IMR-90 (cell line): ENCODE measurements around the gene DYNC1H1. TPM values are rescaled to one million over a fixed set of nuclear protein-coding genes. Genes with fewer than 3 reads are reported as not detected.

ENCODE experiments used
- ATAC-seq: fragments of 200-7000 bp; cut with Tn5 transposase; 2 replicates; pipeline ENCODE4 v1.9.1; 2020; ENCODE audit warnings: low read depth, mild to moderate bottlenecking, moderate library complexity
- Bru-seq: library from RNA; stranded (reverse); fragments of 400-500 nt; gene quantifications from one replicate; lab custom pipeline; 2021; lab: Mats Ljungman, UMichigan
- BruChase-seq, 2 experiments: library from RNA; stranded (reverse); fragments of 400-500 nt; gene quantifications; one replicate each; lab custom pipeline; 2021; lab: Mats Ljungman, UMichigan
- BruUV-seq: library from RNA; stranded (reverse); fragments of 400-500 nt; replicated peaks from 2 replicates; lab custom pipeline; 2021; lab: Mats Ljungman, UMichigan
- CTCF ChIA-PET: fragments of 300-600 bp; formaldehyde crosslinking; extraction: SDS; loops from one replicate; lab custom pipeline; 2021; ENCODE audit warnings: antibody characterized with exemption; lab: Yijun Ruan, JAX
- POLR2A ChIA-PET: fragments of 300-600 bp; sonication (Branson Sonifier 250); formaldehyde crosslinking; loops from one replicate; lab custom pipeline; 2022; ENCODE audit warnings: antibody characterized with exemption; ENCODE audit not compliant: unreplicated experiment; lab: Charles Lee
- DNase-seq: peaks from one replicate; pipeline ENCODE4 v3.0.0; 2013
- H2AFZ ChIP-seq: replicated peaks from 2 replicates; pipeline ENCODE3; 2013; ENCODE audit warnings: low read length, mild to moderate bottlenecking; ENCODE audit not compliant: poor library complexity
- H2AK5ac ChIP-seq: 2 replicates; pipeline ENCODE4 v1.6.1; 2013; ENCODE audit warnings: low read depth, low read length, inconsistent platforms
- H2AK9ac ChIP-seq: replicated peaks from 2 replicates; pipeline ENCODE3; 2013; ENCODE audit warnings: mild to moderate bottlenecking, low read depth, low read length, moderate library complexity; ENCODE audit not compliant: poor library complexity
- H2BK120ac ChIP-seq: 2 replicates; pipeline ENCODE4 v1.6.1; 2013; ENCODE audit warnings: low read depth, low read length, inconsistent platforms
- H2BK15ac ChIP-seq: 3 replicates; pipeline ENCODE4 v1.6.1; 2013; ENCODE audit warnings: low read depth, low read length, inconsistent platforms
- H2BK20ac ChIP-seq: 2 replicates; pipeline ENCODE4 v1.6.1; 2013; ENCODE audit warnings: low read depth, mild to moderate bottlenecking, inconsistent platforms, low read length, moderate library complexity
- H2BK5ac ChIP-seq: 2 replicates; pipeline ENCODE4 v1.6.1; 2013; ENCODE audit warnings: mild to moderate bottlenecking, low read depth, low read length, inconsistent platforms; ENCODE audit not compliant: poor library complexity, severe bottlenecking
- H3K14ac ChIP-seq: replicated peaks from 2 replicates; pipeline ENCODE4 v1.6.1; 2013; ENCODE audit warnings: low read depth, low read length, inconsistent platforms
- H3K18ac ChIP-seq: 2 replicates; pipeline ENCODE4 v1.6.1; 2013; ENCODE audit warnings: low read depth, low read length, control low read depth
- H3K23ac ChIP-seq: 2 replicates; pipeline ENCODE4 v1.6.1; 2013; ENCODE audit warnings: low read depth, low read length, inconsistent platforms
- H3K27ac ChIP-seq: 2 replicates; pipeline ENCODE4 v1.5.1; 2013; ENCODE audit warnings: mild to moderate bottlenecking, control low read depth, low read length; ENCODE audit not compliant: insufficient read depth
- H3K27me3 ChIP-seq: 2 replicates; pipeline ENCODE4 v1.6.1; 2013; ENCODE audit warnings: low read length; ENCODE audit not compliant: control insufficient read depth, insufficient read depth
- H3K36me3 ChIP-seq: 2 replicates; pipeline ENCODE4 v1.6.1; 2013; ENCODE audit warnings: low read length, mixed read lengths; ENCODE audit not compliant: control insufficient read depth, insufficient read depth
- H3K4ac ChIP-seq: 2 replicates; pipeline ENCODE4 v1.6.1; 2013; ENCODE audit warnings: low read depth, low read length, inconsistent platforms
- H3K4me1 ChIP-seq: 2 replicates; pipeline ENCODE4 v1.6.1; 2013; ENCODE audit warnings: low read length, mixed read lengths; ENCODE audit not compliant: control insufficient read depth, insufficient read depth
- H3K4me2 ChIP-seq: 2 replicates; pipeline ENCODE4 v1.6.1; 2013; ENCODE audit warnings: low read depth, mild to moderate bottlenecking, control low read depth, low read length, moderate library complexity
- H3K4me3 ChIP-seq: 2 replicates; pipeline ENCODE4 v1.5.1; 2013; ENCODE audit warnings: low read depth, mild to moderate bottlenecking, control low read depth, low read length, moderate library complexity; ENCODE audit not compliant: insufficient read depth
- H3K56ac ChIP-seq: 2 replicates; pipeline ENCODE4 v1.6.1; 2013; ENCODE audit warnings: low read length, inconsistent platforms; ENCODE audit not compliant: insufficient read depth; ENCODE audit errors: extremely low read depth
- H3K79me1 ChIP-seq, 2 experiments: 2 replicates each; pipeline ENCODE4 v1.6.1; 2013; ENCODE audit warnings: low read length in 2 of 2, inconsistent platforms in 1 of 2, low read depth in 1 of 2
- H3K9ac ChIP-seq: 2 replicates; pipeline ENCODE4 v1.6.1; 2013; ENCODE audit warnings: low read depth, low read length, control low read depth
- H3K9me1 ChIP-seq: 2 replicates; pipeline ENCODE4 v1.6.1; 2013; ENCODE audit warnings: low read length, inconsistent platforms; ENCODE audit not compliant: insufficient read depth
- H3K9me3 ChIP-seq: 2 replicates; pipeline ENCODE4 v1.6.1; 2013; ENCODE audit warnings: low read length; ENCODE audit not compliant: control insufficient read depth, insufficient read depth
- H4K20me1 ChIP-seq: 2 replicates; pipeline ENCODE4 v1.6.1; 2013; ENCODE audit warnings: low read length, inconsistent platforms; ENCODE audit not compliant: insufficient read depth
- H4K5ac ChIP-seq: 2 replicates; pipeline ENCODE4 v1.6.1; 2013; ENCODE audit warnings: mild to moderate bottlenecking, low read depth, low read length, control low read depth
- H4K8ac ChIP-seq, 2 experiments: 2 replicates each; pipeline ENCODE4 v1.6.1; 2013; ENCODE audit warnings: low read depth in 2 of 2, low read length in 2 of 2, control low read depth in 1 of 2, inconsistent platforms in 1 of 2
- H4K91ac ChIP-seq: 2 replicates; pipeline ENCODE4 v1.6.1; 2013; ENCODE audit warnings: low read depth, low read length, inconsistent platforms; ENCODE audit not compliant: insufficient read depth
- BHLHE40 ChIP-seq: fragments of 150-350 bp; IDR thresholded peaks from 2 replicates; pipeline ENCODE4 v1.6.1; 2016; ENCODE audit warnings: mild to moderate bottlenecking, low read depth, low read length
- CHD1 ChIP-seq: IDR thresholded peaks from 2 replicates; pipeline ENCODE4 v1.6.1; 2012; ENCODE audit warnings: low read depth, low read length, improper control_type of control experiment
- MAFK ChIP-seq: IDR thresholded peaks from 2 replicates; pipeline ENCODE4 v1.6.1; 2012; ENCODE audit warnings: low read depth, low read length, improper control_type of control experiment
- MAZ ChIP-seq: IDR thresholded peaks from 2 replicates; pipeline ENCODE4 v1.6.1; 2012; ENCODE audit warnings: low read depth, mild to moderate bottlenecking, low read length, improper control_type of control experiment, moderate library complexity, borderline replicate concordance
- MXI1 ChIP-seq: IDR thresholded peaks from 2 replicates; pipeline ENCODE4 v1.6.1; 2012; ENCODE audit warnings: low read depth, mild to moderate bottlenecking, low read length, moderate library complexity, borderline replicate concordance
- NFE2L2 ChIP-seq: fragments of 150-350 bp; IDR thresholded peaks from 2 replicates; pipeline ENCODE4 v1.6.1; 2016; ENCODE audit warnings: low read depth, mild to moderate bottlenecking, low read length
- POLR2A ChIP-seq: IDR thresholded peaks from 2 replicates; pipeline ENCODE4 v1.6.1; 2012; ENCODE audit warnings: mild to moderate bottlenecking, low read depth, low read length
- RAD21 ChIP-seq: IDR thresholded peaks from 2 replicates; pipeline ENCODE4 v1.6.1; 2012; ENCODE audit warnings: low read length, improper control_type of control experiment
- SMC3 ChIP-seq: fragments of 150-350 bp; IDR thresholded peaks from 2 replicates; pipeline ENCODE4 v1.6.1; 2016; ENCODE audit warnings: low read depth, mild to moderate bottlenecking, antibody characterized with exemption, low read length, moderate library complexity
- WGBS, 2 experiments: methylation state at CpG; one replicate each; pipeline versions ENCODE4 v1.1.5 to v1.1.7; 2013; ENCODE audit warnings: missing lambda C conversion rate in 2 of 2; ENCODE audit not compliant: insufficient read length in 1 of 2; ENCODE audit errors: extremely low coverage in 2 of 2; 5-methylcytosine and 5-hydroxymethylcytosine counted together
- dilution Hi-C: fragments of 300-500 bp; cut with HindIII; formaldehyde crosslinking; loops from one replicate; pipeline ENCODE4 v1.14.3; 2018; ENCODE audit warnings: low sequenced_read_pairs; ENCODE audit not compliant: unreplicated experiment
- in situ Hi-C: fragments of 300-500 bp; cut with MboI; formaldehyde crosslinking; loops from 3 replicates; pipeline ENCODE4 v1.14.3; 2019; ENCODE audit warnings: low sequenced_read_pairs, inconsistent platforms, mixed read lengths
- intact Hi-C: fragments of 100-400 bp; cut with micrococcal nuclease; formaldehyde crosslinking; loops from 2 replicates; pipeline ENCODE4 v1.10.0; 2022
- long read RNA-seq: library from polyadenylated mRNA; unstranded; transcript quantifications from one replicate; pipeline ENCODE4 v2.0.0, GENCODE V29; 2021; ENCODE audit not compliant: unreplicated experiment
- polyA plus RNA-seq, 3 experiments: library from polyadenylated mRNA; depleted of rRNA; stranded (reverse); fragments of >200 nt; gene quantifications; 2 replicates each; pipeline ENCODE4 v1.2.3, GENCODE V29; 2012; ENCODE audit warnings: low replicate concordance in 1 of 3
- total RNA-seq: library from RNA; depleted of rRNA; stranded (reverse); fragments of >200 nt; gene quantifications from 2 replicates; pipeline ENCODE4 v1.2.3, GENCODE V29; 2012; rRNA removed
- TF ChIP-seq, protein P1 (sequence below): fragments of 150-350 bp; IDR thresholded peaks from 2 replicates; pipeline ENCODE4 v1.6.1; 2017; ENCODE audit warnings: mild to moderate bottlenecking, antibody characterized with exemption, low read length, low read depth
- TF ChIP-seq, protein P2 (sequence below): conservative IDR thresholded peaks from 2 replicates; pipeline ENCODE4 v1.5.1; 2012; ENCODE audit warnings: mild to moderate bottlenecking, low read depth, low read length, improper control_type of control experiment

Gene DYNC1H1
- total RNA-seq = 612 and 670 TPM in 2 replicates
- polyA plus RNA-seq (2012; rRNA removed) = 221 and 240 TPM in 2 replicates
- polyA plus RNA-seq (2012; cell fraction: cytosol; rRNA removed) = 167 and 240 TPM in 2 replicates
- polyA plus RNA-seq (2012; cell fraction: nucleus; rRNA removed; ENCODE audit: low replicate concordance) = 278 and 585 TPM in 2 replicates
- percentile 95 among the genes with signal in this experiment for Bru-seq, nascent RNA
- BruChase-seq, experiment 1, labeled RNA remaining after a 6-hour chase = percentile 99 among the genes with signal in this experiment
- BruChase-seq, experiment 2, labeled RNA remaining after a 2-hour chase = percentile 98 among the genes with signal in this experiment
- long read RNA-seq, partial matches to known transcripts = 304 of 326 reads
- long read RNA-seq, other reads (novel, unspliced or antisense) = 17 of 326 reads

DNA sequence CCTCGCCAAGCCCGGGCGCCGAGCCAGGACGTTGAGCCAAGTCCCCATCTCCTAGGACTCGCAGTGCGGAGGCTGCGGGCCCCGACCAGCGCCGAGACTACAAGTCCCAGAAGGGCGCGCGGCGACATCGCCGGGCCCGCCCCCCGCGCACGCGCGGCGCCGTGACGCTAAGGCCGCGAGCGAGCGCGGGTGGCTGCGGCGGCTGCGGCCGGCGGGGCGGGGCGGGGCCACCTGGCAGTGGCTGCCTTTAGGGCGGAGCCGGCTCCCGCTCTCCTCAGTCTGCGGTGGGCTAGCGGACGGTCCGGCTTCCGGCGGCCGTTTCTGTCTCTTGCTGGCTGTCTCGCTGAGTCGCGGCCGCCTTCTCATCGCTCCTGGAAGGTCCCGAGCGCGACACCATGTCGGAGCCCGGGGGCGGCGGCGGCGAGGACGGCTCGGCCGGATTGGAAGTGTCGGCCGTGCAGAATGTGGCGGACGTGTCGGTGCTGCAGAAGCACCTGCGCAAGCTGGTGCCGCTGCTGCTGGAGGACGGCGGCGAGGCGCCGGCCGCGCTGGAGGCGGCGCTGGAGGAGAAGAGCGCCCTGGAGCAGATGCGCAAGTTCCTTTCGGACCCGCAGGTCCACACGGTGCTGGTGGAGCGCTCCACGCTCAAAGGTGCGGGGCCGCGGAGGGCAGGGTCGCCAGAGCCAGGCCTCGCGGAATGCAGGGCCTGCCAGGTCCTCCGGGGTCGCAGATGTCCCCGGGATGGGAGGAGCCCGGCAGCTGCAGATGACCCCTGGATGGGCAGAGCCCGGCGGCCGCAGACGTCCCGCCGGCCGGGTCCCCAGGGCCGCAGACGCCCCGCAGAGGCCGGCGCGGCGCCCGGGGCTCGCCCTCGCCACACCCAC lies at the start of gene DYNC1H1:
Gene DYNC1H1 (plus strand): TSS at position 277 of the 884 bp plus-strand sequence. CDS start 119 bp downstream, at position 396.
- H3K79me1 ChIP-seq = peaks cover 0 to 46% of the 10 kb centered on the region in 2 experiments; a peak in 3 of 4 replicates
- peak within 1 kb of the TSS; percentile 37; the same call in 1 of the 2 replicates for H3K56ac ChIP-seq
- peak within 1 kb of the TSS; percentile 73 for H4K91ac ChIP-seq
- ATAC-seq (peak; percentile 86), DNase-seq (peak; percentile 94)
- peak within 1 kb of the TSS; percentile 100 for H3K4me2 ChIP-seq
- peaks cover 16% of the 10 kb centered on the region for H3K9me1 ChIP-seq
- H3K4me3 ChIP-seq = peak within 1 kb of the TSS; percentile 99
- POLR2A ChIA-PET = no interaction called here
- H3K9ac ChIP-seq = peak within 1 kb of the TSS; percentile 91
- peak within 1 kb of the TSS; percentile 77 for H4K5ac ChIP-seq
- H4K8ac ChIP-seq = peak within 1 kb of the TSS; percentile 55 to 71
- H3K23ac ChIP-seq = peak within 1 kb of the TSS; percentile 97
- H2BK20ac ChIP-seq = peak within 1 kb of the TSS; percentile 18
- CTCF ChIA-PET = no interaction called here
- TF ChIP-seq BHLHE40 (peak; percentile 50; the same call in 1 of the 2 replicates), POLR2A (peak; percentile 97), SMC3 (no peak), MAZ (peak; percentile 63; the same call in 1 of the 2 replicates), RAD21 (no peak), CHD1 (peak; percentile 37; the same call in 1 of the 2 replicates), NFE2L2 (no peak), MAFK (no peak), MXI1 (0 out of 2 replicates have a peak, but pooled peaks have one; percentile 23)
- TF ChIP-seq, protein P1, sequence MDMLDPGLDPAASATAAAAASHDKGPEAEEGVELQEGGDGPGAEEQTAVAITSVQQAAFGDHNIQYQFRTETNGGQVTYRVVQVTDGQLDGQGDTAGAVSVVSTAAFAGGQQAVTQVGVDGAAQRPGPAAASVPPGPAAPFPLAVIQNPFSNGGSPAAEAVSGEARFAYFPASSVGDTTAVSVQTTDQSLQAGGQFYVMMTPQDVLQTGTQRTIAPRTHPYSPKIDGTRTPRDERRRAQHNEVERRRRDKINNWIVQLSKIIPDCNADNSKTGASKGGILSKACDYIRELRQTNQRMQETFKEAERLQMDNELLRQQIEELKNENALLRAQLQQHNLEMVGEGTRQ = no peak
- TF ChIP-seq, protein P2, sequence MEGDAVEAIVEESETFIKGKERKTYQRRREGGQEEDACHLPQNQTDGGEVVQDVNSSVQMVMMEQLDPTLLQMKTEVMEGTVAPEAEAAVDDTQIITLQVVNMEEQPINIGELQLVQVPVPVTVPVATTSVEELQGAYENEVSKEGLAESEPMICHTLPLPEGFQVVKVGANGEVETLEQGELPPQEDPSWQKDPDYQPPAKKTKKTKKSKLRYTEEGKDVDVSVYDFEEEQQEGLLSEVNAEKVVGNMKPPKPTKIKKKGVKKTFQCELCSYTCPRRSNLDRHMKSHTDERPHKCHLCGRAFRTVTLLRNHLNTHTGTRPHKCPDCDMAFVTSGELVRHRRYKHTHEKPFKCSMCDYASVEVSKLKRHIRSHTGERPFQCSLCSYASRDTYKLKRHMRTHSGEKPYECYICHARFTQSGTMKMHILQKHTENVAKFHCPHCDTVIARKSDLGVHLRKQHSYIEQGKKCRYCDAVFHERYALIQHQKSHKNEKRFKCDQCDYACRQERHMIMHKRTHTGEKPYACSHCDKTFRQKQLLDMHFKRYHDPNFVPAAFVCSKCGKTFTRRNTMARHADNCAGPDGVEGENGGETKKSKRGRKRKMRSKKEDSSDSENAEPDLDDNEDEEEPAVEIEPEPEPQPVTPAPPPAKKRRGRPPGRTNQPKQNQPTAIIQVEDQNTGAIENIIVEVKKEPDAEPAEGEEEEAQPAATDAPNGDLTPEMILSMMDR = no peak
- H2AK5ac ChIP-seq = peak within 1 kb of the TSS; percentile 66
- peak within 1 kb of the TSS; percentile 66; the same call in 1 of the 3 replicates for H2BK15ac ChIP-seq
- H3K27ac ChIP-seq = peak within 1 kb of the TSS; percentile 95
- H3K36me3 ChIP-seq = peaks cover 4% of the 10 kb centered on the region
- BruUV-seq = no TSS peak
- H2AK9ac ChIP-seq = peak within 1 kb of the TSS; percentile 96
- H3K18ac ChIP-seq = peak within 1 kb of the TSS; percentile 50
- WGBS, 2 experiments = 1% methylated on average over 56 of the region's 115 CpGs; no CpG with 5 or more reads in 1 of the 2 experiments
- in situ Hi-C loops = loop anchor here (5.0 to 25.0 kb wide), 2 partner anchors 197 to 348 kb away; partner anchors contain the start of genes MOK and ZNF839
- peaks cover 11% of the 10 kb centered on the region for H3K4me1 ChIP-seq
- peak within 1 kb of the TSS; percentile 84 for H2BK5ac ChIP-seq
- peak within 1 kb of the TSS; percentile 74 for H3K4ac ChIP-seq
- dilution Hi-C loops = no loop called here
- no peaks in the 10 kb centered on the region for H3K27me3 ChIP-seq
- H2BK120ac ChIP-seq = peak within 1 kb of the TSS; percentile 61
- H4K20me1 ChIP-seq = peaks cover 35% of the 10 kb centered on the region
- no peaks in the 10 kb centered on the region for H3K9me3 ChIP-seq
- H2AFZ ChIP-seq = peak within 1 kb of the TSS; percentile 92
- peak within 1 kb of the TSS; percentile 94 for H3K14ac ChIP-seq
- intact Hi-C loops = loop anchor here (1.0 to 5.0 kb wide), 3 partner anchors 16 to 257 kb away; no protein-coding TSS in a partner anchor
